Heart right ventricle (tissue), 16 donors: Measurements from ENCODE around the gene MOB3B. TPM values are rescaled to one million over a fixed set of nuclear protein-coding genes. Genes with fewer than 3 reads are reported as not detected.

Experiments used
- ATAC-seq, 8 donors: fragments of 200-7000 bp; cut with Tn5 transposase; one replicate each; pipeline ENCODE4 v1.9.1; 2020; ENCODE audit warnings: mild to moderate bottlenecking in 8 of 8, moderate library complexity in 8 of 8, moderate number of reproducible peaks in 1 of 8
- DNase-seq, 2 donors: peaks; one replicate each; pipeline ENCODE4 v3.0.0-alpha.2; 2020
- H3K27ac ChIP-seq, 10 donors: fragments of 200-600 bp; sonication (generic) in 2 of 10; one replicate each; pipeline versions ENCODE4 v1.5.0 to v1.8.0; 2020 to 2022; ENCODE audit warnings: mild to moderate bottlenecking in 3 of 10
- H3K27me3 ChIP-seq, 7 donors: fragments of 200-600 bp; one replicate each; pipeline ENCODE4 v1.8.0; 2021 to 2022; ENCODE audit warnings: mild to moderate bottlenecking in 2 of 7
- H3K36me3 ChIP-seq, 9 donors: fragments of 200-600 bp; sonication (generic) in 1 of 9; one replicate each; pipeline versions ENCODE4 v1.5.0 to v1.8.0; 2020 to 2022; ENCODE audit warnings: mild to moderate bottlenecking in 2 of 9
- H3K4me1 ChIP-seq, 9 donors: fragments of 200-600 bp; sonication (generic) in 1 of 9; one replicate each; pipeline versions ENCODE4 v1.5.0 to v1.8.0; 2020 to 2022; ENCODE audit warnings: mild to moderate bottlenecking in 4 of 9
- H3K4me3 ChIP-seq, 10 donors: fragments of 200-600 bp; sonication (generic) in 2 of 10; one replicate each; pipeline versions ENCODE4 v1.5.0 to v1.8.0; 2020 to 2022; ENCODE audit warnings: mild to moderate bottlenecking in 7 of 10, moderate library complexity in 2 of 10
- H3K9me3 ChIP-seq, 11 donors: fragments of 200-600 bp in 10 of 11; sonication (generic) in 2 of 11; one replicate each; pipeline versions ENCODE4 v1.5.0 to v1.8.0; 2013 to 2022; ENCODE audit warnings: mild to moderate bottlenecking in 2 of 11, control low read depth in 1 of 11, moderate library complexity in 1 of 11
- CTCF ChIP-seq, 9 donors: fragments of 200-600 bp; sonication (generic) in 2 of 9; IDR thresholded peaks; one replicate each; pipeline versions ENCODE4 v1.5.0 to v1.8.0; 2021 to 2022; ENCODE audit warnings: antibody characterized with exemption in 9 of 9, mild to moderate bottlenecking in 5 of 9, moderate library complexity in 1 of 9
- WGBS, 2 donors: extraction: QIAGEN DNeasy Blood & Tissue Kit; methylation state at CpG; one replicate each; pipeline ENCODE4 v1.1.7; 2013; ENCODE audit warnings: inconsistent platforms in 1 of 2; 5-methylcytosine and 5-hydroxymethylcytosine counted together
- intact Hi-C, 10 donors: fragments of 100-400 bp; cut with DNase I; formaldehyde crosslinking; loops; one replicate each; pipeline versions ENCODE4 v1.11.1 to v1.14.2; 2022
- polyA plus RNA-seq, 2 donors: library from polyadenylated mRNA; stranded (reverse); fragments of 200-250 nt; gene quantifications; one replicate each; pipeline ENCODE4 v1.2.3, GENCODE V29; 2013
- total RNA-seq, 10 donors: library from RNA; stranded (reverse); fragmentation: NEBNext Ultra II Directional in 3 of 10; extraction: Animal tissue kit (Norgen Biotek cat#: 25700) in 3 of 10; gene quantifications; one replicate each; pipeline versions ENCODE4 v1.2.1 to v1.2.4, GENCODE V29; 2021 to 2023
- donor health status: Arrhythmogenic right ventricular cardiomyopathy.
- donor health status: ischemic (EF 13 %, LVEDD 7.1; RV severe dilation, severe dysfunction).
- donor health status: healthy with polysubstance abuse.
- donor health status: DM: no; HTN: yes; CAD: no.
- donor health status: DM: no; HTN: no; CAD: no.
- donor health status: ischemic (EF 25% LVEDD 6.9; RV normal size, moderate dysfunction).
- donor health status: ischemic (EF 25% LVEDD 5.7; RV mildly dilated, moderate dysfunction).
- donor health status: healthy.
- donor health status: DM: yes; HTN: yes; CAD: no.
- donor health status: Ischemic cardiomyopathy.
- donor health status: ischemic (EF 35%, LVEDD 5.7; RV mildly dilated, moderate dysfunction).
- donor health status: nonischemic (EF 11% LVEDD 7.7; RV severe dilation, severe dysfunction).
- donor health status: DM: yes; HTN: yes; CAD: no.
- donor health status: PGD.
- donor health status: ischemic (EF 29% LVEDD 5.4; RV normal size, mild dysfunction).
- donor health status: nonischemic (EF 23%, LVEDD 6.1; RV moderate dilation, normal function).

The MOB3B gene
- total and polyA plus RNA-seq, 12 donors = 0.39 to 2.3 (median 1.3) TPM

DNA sequence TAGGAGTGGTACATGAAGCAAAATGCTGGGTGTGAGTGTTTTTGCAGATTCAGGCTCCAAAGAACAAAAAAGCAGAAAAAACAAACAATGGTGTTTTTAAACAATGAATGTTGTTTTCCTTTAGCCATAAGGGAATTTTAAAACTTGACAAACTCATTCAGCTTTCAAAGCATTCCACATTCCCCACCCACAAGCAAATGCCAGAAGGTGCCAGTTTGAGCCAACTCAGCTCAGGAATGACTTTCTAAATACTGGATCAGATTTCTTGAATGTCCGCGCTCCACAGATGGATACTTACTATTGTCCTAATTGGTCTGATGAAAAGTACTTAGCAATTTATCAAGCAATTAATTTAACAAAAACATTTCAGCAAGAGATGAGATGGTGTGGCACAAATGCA, 12.9 kb upstream of the MOB3B start:
- Histone ChIP-seq H3K36me3 (peaks cover 0 to 50% (median 7%) of the 10 kb centered on the region in 9 donors), H3K4me3 (no peak overlapping the region), H3K27ac (no peak overlapping the region), H3K27me3 (no peaks in the 10 kb centered on the region), H3K4me1 (peaks cover 8 to 30% (median 17%) of the 10 kb centered on the region in 9 donors), H3K9me3 (no peaks in the 10 kb centered on the region)
- intact Hi-C loops = loop anchor here in 1 of 10 donors (5.0 kb wide), 1 partner anchor 210 kb away; no protein-coding TSS in a partner anchor
- WGBS, 2 donors = 81 to 91% methylated on average over 2 of the region's 2 CpGs
- DNase-seq (no peak), ATAC-seq (no peak)
- TF ChIP-seq CTCF (IDR thresholded peaks at IDR 0.05) = no peak

DNA sequence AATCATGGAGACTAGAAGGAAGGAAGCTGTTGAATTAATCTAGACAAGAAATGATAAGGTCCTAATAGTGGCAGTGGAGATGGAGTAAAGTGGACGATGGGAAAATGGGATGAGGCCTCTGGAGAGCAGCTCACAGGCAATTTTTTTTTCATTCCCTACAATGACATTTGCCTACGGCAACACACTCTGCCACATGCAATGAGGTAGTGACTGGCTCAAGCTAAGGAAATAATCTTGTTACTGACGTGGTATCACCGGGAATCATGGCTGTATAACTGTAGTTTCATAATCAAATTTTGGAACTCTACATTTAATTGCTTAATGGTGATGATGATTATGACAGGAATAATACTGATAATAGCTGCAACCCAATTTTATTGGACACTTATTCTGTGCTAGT, 12.1 kb upstream of the MOB3B start:
- no peak overlapping the region for H3K4me3 ChIP-seq
- peak in 1 of 8 donors; percentile 54 for ATAC-seq
- intact Hi-C loops = loop anchor here in 1 of 10 donors (5.0 kb wide), 1 partner anchor 209 kb away; no protein-coding TSS in a partner anchor

DNA sequence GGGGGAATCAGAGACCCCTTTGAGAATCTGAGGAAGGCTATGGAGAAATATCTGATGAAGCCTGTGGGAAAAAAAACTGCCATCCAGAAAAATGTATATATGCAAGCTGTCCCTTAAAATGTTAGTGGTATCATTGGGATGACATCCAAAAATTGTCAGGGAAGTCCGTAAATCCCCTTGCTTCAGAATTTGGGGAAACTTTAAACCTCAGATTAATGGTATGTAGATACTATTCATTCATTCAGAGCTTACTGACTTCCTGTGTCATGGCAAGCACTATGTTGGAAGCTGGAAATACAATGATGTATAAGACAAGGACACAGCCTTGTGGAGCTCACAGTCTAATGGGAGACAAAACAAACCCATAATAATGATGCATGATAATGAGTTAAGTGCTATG, 10.9 kb upstream of the MOB3B start:
- TF ChIP-seq CTCF (IDR thresholded peaks at IDR 0.05) = no peak
- H3K27me3 ChIP-seq = no peaks in the 10 kb centered on the region
- ATAC-seq (no peak), DNase-seq (no peak)
- peak overlapping the region in 7 of 10 donors; percentile 29 to 60 (median 51) for H3K27ac ChIP-seq
- intact Hi-C loops = loop anchor here in 1 of 10 donors (5.0 kb wide), 1 partner anchor 208 kb away; no protein-coding TSS in a partner anchor
- no peak overlapping the region for H3K4me3 ChIP-seq
- H3K36me3 ChIP-seq = peaks cover 0 to 46% (median 3%) of the 10 kb centered on the region in 9 donors
- H3K4me1 ChIP-seq = peaks cover 8 to 24% (median 17%) of the 10 kb centered on the region in 9 donors
- H3K9me3 ChIP-seq = no peaks in the 10 kb centered on the region
- 71 to 84% methylated on average over 1 of the region's 1 CpG for WGBS, 2 donors

More for the DNA sequence above, 12.1 kb upstream of the MOB3B start:
- TF ChIP-seq CTCF (IDR thresholded peaks at IDR 0.05) = no peak
- DNase-seq = no peak
- no peak overlapping the region for H3K27ac ChIP-seq
- no peaks in the 10 kb centered on the region for H3K9me3 ChIP-seq
- peaks cover 8 to 24% (median 17%) of the 10 kb centered on the region in 9 donors for H3K4me1 ChIP-seq
- peaks cover 0 to 48% (median 7%) of the 10 kb centered on the region in 9 donors for H3K36me3 ChIP-seq
- 87 to 95% methylated on average over 4 of the region's 4 CpGs for WGBS, 2 donors
- no peaks in the 10 kb centered on the region for H3K27me3 ChIP-seq

DNA sequence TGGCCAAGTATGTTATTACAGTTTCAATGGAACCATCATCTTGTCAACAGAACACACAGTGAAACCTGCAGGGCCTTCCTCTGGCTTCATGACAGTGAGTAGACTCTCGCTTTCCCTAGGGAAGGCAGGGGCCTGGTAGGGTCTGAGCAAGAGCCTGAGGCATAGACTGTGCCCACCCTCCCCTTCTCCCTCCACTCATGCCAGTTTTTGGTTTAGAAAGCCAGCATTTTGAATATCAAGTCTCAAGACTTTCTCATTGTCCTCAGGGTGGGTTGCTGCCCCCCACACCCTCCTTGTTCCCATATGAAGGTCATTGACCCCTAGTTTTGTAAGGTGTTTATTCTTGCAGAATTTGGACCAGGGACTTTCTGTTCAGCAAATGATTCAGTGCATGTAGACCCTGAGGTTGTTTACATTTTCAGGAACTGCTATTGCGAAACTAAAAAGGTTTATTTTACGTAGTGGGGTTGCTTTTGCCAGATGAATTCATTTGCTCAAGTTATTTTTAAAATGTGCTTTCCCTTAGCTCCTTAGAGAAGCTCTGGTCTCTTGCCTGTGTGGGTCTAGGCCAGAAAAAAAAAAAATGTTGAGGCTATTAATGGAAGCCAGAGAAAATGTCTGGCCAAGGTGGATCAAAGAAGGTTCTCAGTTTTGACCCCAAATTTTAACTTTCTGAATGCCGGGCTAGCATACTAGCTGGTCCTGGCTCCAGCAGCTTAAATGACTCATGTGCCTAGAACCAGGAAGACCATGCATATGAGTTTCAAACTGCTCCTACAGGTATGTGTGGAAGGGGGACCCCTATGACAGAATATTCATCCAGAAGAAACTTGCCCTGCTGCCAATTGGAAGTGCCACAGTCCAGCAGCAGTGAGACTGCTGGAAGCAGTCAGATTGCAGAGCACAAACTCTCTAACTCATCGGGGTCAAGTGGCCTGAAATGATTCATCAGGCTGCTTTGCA, 10.1 kb upstream of the MOB3B start:
- DNase-seq (no peak), ATAC-seq (peak; percentile 75 to 88 (median 82))
- WGBS, 2 donors = 59 to 60% methylated on average over 5 of the region's 5 CpGs
- Histone ChIP-seq H3K9me3 (no peaks in the 10 kb centered on the region), H3K36me3 (peaks cover 0 to 41% (median 0%) of the 10 kb centered on the region in 9 donors), H3K27ac (peak overlapping the region; percentile 9 to 60 (median 51)), H3K4me3 (no peak overlapping the region), H3K27me3 (no peaks in the 10 kb centered on the region), H3K4me1 (peaks cover 8 to 27% (median 17%) of the 10 kb centered on the region in 9 donors)
- no peak for TF ChIP-seq CTCF (IDR thresholded peaks at IDR 0.05)
- intact Hi-C loops = loop anchor here in 1 of 10 donors (5.0 kb wide), 1 partner anchor 207 kb away; no protein-coding TSS in a partner anchor
